ENCODE data around the gene GABBR1. TPM values are rescaled to one million over a fixed set of nuclear protein-coding genes. Genes with fewer than 3 reads are reported as not detected.
A peak's percentile ranks its signal among the peaks of the same experiment; 100 is the strongest.

Gene GABBR1
- total RNA-seq, 2 experiments from 2014 or later: 12.9 to 37.1 TPM

- Histone ChIP-seq H3K4me1 (ENCODE audit: insufficient read depth, low read length, poor library complexity, severe bottlenecking) (no peaks in the 10 kb centered on the region), H3K36me3 (ENCODE audit: insufficient read depth, low read length) (no peaks in the 10 kb centered on the region), H2AFZ (ENCODE audit: low read length) (no peak overlapping the region), H3K4me3 (ENCODE audit: low read depth, low read length, poor library complexity, severe bottlenecking) (no peak overlapping the region), H3K9me2 (ENCODE audit: insufficient read depth, low read length) (no peaks in the 10 kb centered on the region), H3K27ac (ENCODE audit: low read depth, low read length, poor library complexity, severe bottlenecking) (no peak overlapping the region), H3K9me3 (ENCODE audit: low read length) (no peaks in the 10 kb centered on the region), H3K4me2 (ENCODE audit: low read length) (no peak overlapping the region), H3K79me2 (ENCODE audit: insufficient read depth, low read depth, low read length) (no peaks in the 10 kb centered on the region), H4K20me1 (ENCODE audit: insufficient read depth, low read length) (no peaks in the 10 kb centered on the region; the same call in 1 of the 2 replicates)
- DNase-seq (ENCODE audit: low spot score): peak; percentile 40
- intact Hi-C loops (cut with micrococcal nuclease; ENCODE audit: unreplicated experiment): no loop called here
- BruUV-seq (replicated peaks): no TSS peak
- ChIA-PET POLR2A (interaction anchor here (0.6 kb wide), 1 partner anchor 1491 kb away, joined by 7 read pairs; no protein-coding TSS in a partner anchor), CTCF (ENCODE audit: unreplicated experiment) (no interaction called here)
- TF ChIP-seq EZH2phosphoT487 (IDR thresholded peaks at IDR 0.05; ENCODE audit: borderline replicate concordance, low read depth, low read length): no peak
- TF ChIP-seq, protein P1, sequence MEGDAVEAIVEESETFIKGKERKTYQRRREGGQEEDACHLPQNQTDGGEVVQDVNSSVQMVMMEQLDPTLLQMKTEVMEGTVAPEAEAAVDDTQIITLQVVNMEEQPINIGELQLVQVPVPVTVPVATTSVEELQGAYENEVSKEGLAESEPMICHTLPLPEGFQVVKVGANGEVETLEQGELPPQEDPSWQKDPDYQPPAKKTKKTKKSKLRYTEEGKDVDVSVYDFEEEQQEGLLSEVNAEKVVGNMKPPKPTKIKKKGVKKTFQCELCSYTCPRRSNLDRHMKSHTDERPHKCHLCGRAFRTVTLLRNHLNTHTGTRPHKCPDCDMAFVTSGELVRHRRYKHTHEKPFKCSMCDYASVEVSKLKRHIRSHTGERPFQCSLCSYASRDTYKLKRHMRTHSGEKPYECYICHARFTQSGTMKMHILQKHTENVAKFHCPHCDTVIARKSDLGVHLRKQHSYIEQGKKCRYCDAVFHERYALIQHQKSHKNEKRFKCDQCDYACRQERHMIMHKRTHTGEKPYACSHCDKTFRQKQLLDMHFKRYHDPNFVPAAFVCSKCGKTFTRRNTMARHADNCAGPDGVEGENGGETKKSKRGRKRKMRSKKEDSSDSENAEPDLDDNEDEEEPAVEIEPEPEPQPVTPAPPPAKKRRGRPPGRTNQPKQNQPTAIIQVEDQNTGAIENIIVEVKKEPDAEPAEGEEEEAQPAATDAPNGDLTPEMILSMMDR (conservative IDR thresholded peaks at IDR 0.05; ENCODE audit: low read length): no peak
Observed at GRCh38 chr6:29552512-29553051, 80.4 kb downstream of the GABBR1 start.

DNA sequence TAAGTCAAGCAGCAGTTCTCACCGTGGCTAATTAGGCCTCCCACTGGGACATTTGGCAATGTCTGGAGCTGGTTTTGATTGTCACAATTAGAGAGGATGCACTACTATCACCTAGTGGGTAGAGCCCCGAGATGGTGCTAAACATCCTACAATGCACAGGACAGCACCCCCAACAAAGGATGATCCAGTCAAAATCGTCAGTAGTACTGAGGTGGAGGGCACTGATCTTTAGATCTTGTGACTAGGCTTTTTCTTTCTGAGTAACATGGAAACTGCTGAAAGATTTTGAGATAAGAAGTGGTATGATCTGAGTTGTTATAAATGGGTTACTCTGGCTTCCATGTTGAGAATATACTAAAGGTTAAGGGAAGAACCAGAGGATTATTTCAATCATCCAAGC lies 85.4 kb downstream of the GABBR1 start:
- BruUV-seq (replicated peaks): no TSS peak
- intact Hi-C loops (cut with micrococcal nuclease; ENCODE audit: unreplicated experiment): no loop called here

More for the DNA sequence above, 85.4 kb downstream of the GABBR1 start:
- H3K27ac ChIP-seq (ENCODE audit: low read depth, low read length, poor library complexity, severe bottlenecking): no peak overlapping the region
- no peak overlapping the region for H3K4me2 ChIP-seq (ENCODE audit: low read length)
- no peaks in the 10 kb centered on the region for H3K36me3 ChIP-seq (ENCODE audit: insufficient read depth, low read length)
- no peaks in the 10 kb centered on the region; the same call in 1 of the 2 replicates for H4K20me1 ChIP-seq (ENCODE audit: insufficient read depth, low read length)
- no peak overlapping the region for H2AFZ ChIP-seq (ENCODE audit: low read length)
- ChIA-PET POLR2A (no interaction called here), CTCF (ENCODE audit: unreplicated experiment) (no interaction called here)
- H3K4me1 ChIP-seq (ENCODE audit: insufficient read depth, low read length, poor library complexity, severe bottlenecking): no peaks in the 10 kb centered on the region
- no peak overlapping the region for H3K4me3 ChIP-seq (ENCODE audit: low read depth, low read length, poor library complexity, severe bottlenecking)
- no peaks in the 10 kb centered on the region for H3K9me3 ChIP-seq (ENCODE audit: low read length)
- DNase-seq (ENCODE audit: low spot score): no peak
- TF ChIP-seq EZH2phosphoT487 (IDR thresholded peaks at IDR 0.05; ENCODE audit: borderline replicate concordance, low read depth, low read length): no peak
- TF ChIP-seq, protein P1 (conservative IDR thresholded peaks at IDR 0.05; ENCODE audit: low read length): no peak
- no peaks in the 10 kb centered on the region for H3K79me2 ChIP-seq (ENCODE audit: insufficient read depth, low read depth, low read length)
- no peaks in the 10 kb centered on the region for H3K9me2 ChIP-seq (ENCODE audit: insufficient read depth, low read length)
